NCI-H69 (cell line): Measurements from ENCODE around the gene CORO7.

Experiments
- DNase-seq: peaks from one replicate; lab custom pipeline; 2025; lab: John Stamatoyannopoulos, UW

CORO7 gene

DNA sequence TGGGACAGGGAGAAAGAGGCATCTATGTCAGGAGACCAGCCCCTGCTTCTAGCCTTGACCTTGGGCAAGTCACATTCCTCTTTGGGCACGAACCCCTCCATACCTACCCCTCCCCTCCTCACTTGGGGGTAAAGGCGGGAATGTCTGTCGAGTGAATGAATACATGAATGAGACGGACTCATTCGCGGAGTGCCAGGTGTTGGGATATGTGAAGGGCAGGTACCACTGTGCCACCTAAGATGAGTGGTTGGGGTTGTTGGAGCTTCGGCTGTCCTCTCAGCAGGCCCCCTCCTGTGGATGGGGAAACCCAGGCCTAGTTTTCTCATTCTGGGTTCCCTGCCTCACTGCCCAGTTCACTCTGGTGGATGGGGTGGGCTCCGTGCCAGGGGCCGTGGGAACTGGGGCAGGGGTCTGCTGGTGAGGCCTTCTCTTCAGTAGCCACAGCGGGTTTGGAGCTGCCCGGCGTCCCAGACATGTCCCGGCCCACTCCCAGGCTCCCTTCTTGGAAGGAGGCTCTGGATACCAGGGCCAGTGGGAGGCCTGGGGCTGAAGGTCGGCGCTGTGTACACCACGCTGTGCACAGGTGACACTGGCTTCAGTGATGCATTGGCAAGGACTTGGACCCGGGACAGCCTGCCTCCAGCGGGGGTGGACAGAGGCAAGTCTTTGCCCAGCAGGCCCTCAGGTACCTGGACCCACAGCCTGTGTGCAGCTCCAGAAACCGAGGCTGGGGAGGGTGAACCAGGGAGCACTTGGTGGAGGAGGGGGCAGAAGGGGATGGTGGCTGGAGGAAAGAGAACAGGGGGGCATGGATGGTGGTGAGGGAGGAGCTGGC lies 94.9 kb downstream of the CORO7 start:
- no peak for DNase-seq

DNA sequence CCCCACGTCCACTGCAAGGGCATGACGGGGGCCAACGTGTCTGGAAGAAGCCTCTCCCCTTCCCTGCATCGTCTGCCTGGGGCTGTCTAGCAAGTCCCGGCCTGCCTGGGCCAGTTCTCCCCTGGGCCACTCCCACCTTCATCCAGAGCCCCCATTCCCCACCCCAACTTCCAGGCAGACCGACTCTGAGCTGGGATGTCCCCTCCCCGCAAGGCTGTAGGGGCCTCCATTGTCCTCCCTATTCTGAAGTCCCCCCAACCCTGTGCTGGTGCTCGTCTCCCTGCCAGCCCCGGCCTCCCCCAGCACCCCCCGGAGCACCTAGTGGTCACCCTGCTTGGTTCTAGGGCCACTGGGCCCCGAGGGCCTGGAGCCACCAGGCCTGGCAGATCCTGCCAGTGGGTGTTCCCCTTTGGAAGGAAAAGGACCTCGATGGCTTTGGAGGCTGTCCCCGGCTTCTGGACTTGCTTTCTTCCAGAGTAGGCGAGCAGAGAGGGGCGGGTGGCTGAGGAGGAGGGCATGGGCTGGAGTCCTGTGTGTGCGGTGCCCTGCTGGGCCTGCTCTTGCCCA lies 95.7 kb downstream of the CORO7 start:
- DNase-seq = no peak

- no peak for DNase-seq
Observed at GRCh38 chr16:4319454-4320421, 96.7 kb downstream of the CORO7 start.

GRCh38 chr16:4318967-4319366 lies 97.4 kb downstream of the CORO7 start:
- DNase-seq = no peak

GRCh38 chr16:4318451-4318910 lies 97.9 kb downstream of the CORO7 start:
- DNase-seq = no peak

- DNase-seq = peak; percentile 47
Observed at GRCh38 chr16:4317532-4318450, 98.6 kb downstream of the CORO7 start.

GRCh38 chr16:4316864-4317531 lies 99.4 kb downstream of the CORO7 start:
- DNase-seq = peak; percentile 92

- peak; percentile 68 for DNase-seq
Observed at GRCh38 chr16:4316108-4316863, 100.1 kb downstream of the CORO7 start.

GRCh38 chr16:4315186-4316107 lies 100.9 kb downstream of the CORO7 start, which contains the start of gene GLIS2:
TSS of gene GLIS2 (plus strand) at chr16:4316067. CDS start at chr16:4332281, 16,214 bp downstream.
- peak; percentile 87 for DNase-seq

- peak; percentile 35 for DNase-seq
Observed at GRCh38 chr16:4314532-4315185, 101.7 kb downstream of the CORO7 start.

- DNase-seq = peak; percentile 21
Observed at GRCh38 chr16:4313563-4314531, 102.5 kb downstream of the CORO7 start.

DNA sequence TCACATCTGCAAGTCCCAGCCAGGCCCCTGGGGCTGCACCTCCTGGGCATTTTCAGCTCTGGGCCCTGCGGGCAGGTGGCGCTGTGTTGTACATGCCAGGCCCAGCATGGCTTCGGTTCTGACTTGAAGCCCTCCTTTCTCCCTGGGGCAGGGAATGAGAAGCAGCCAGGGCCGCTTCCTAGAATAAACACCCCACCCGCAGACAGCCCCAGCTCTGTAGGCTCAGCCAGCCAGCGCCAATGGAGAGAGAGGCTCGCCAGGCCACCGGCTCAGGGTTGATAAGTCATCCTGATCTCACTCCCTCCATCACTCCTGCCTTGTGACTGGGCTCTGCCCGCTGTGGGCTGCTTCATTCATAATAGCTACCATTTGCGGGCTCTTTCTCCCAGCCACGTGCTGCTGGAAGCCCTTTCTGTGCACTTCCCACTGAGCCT lies 106.5 kb downstream of the CORO7 start:
- peak; percentile 79 for DNase-seq

GRCh38 chr16:4309102-4309832 lies 107.1 kb downstream of the CORO7 start:
- DNase-seq = no peak

- DNase-seq = peak; percentile 97
Observed at GRCh38 chr16:4307215-4308037, 109.0 kb downstream of the CORO7 start.
